Endothelial cell of umbilical vein (primary cell): ENCODE results near the gene C3orf70. TPM values are rescaled to one million over a fixed set of nuclear protein-coding genes. Genes with fewer than 3 reads are reported as not detected.

Source experiments
- BruUV-seq: library from RNA; stranded (reverse); fragments of 400-500 nt; replicated peaks from 2 replicates; lab custom pipeline; 2021; lab: Mats Ljungman, UMichigan
- CTCF ChIA-PET: fragments of 300-600, 350-600 bp; sonication (Branson Sonifier 250); formaldehyde crosslinking; loops from one replicate; lab custom pipeline; 2021; ENCODE audit warnings: antibody characterized with exemption, inconsistent platforms; lab: Charles Lee
- POLR2A ChIA-PET: fragments of 300-600, 350-600 bp; sonication (Branson Sonifier 250); formaldehyde crosslinking; loops from one replicate; lab custom pipeline; 2021; ENCODE audit warnings: antibody characterized with exemption, inconsistent platforms; lab: Charles Lee
- DNase-seq: peaks from one replicate; pipeline ENCODE4 v3.0.0-alpha.2; 2011; ENCODE audit warnings: low read depth, low spot score
- FAIRE-seq: peaks from 2 replicates; lab custom pipeline; 2011; peaks lifted over from hg19 to GRCh38; lab: Jason Lieb, UNC
- H2AFZ ChIP-seq: 2 replicates; pipeline ENCODE4 v1.6.0; 2012; ENCODE audit warnings: low read depth, low read length, control low read depth, inconsistent platforms
- H3K27ac ChIP-seq: 2 replicates; pipeline ENCODE4 v1.5.1; 2011; ENCODE audit warnings: low read depth, mild to moderate bottlenecking, control low read depth, low read length, moderate library complexity; ENCODE audit not compliant: insufficient read depth
- H3K27me3 ChIP-seq, 2 experiments: 2 replicates each; pipeline versions ENCODE4 v1.6.0 to v1.6.1; 2011; ENCODE audit warnings: low read length in 2 of 2, mixed read lengths in 1 of 2; ENCODE audit not compliant: control insufficient read depth in 2 of 2, insufficient read depth in 2 of 2
- H3K36me3 ChIP-seq, 2 experiments: 2 replicates in 1 of 2; 3 replicates in 1 of 2; pipeline ENCODE4 v1.5.1; 2011; ENCODE audit warnings: low read length in 2 of 2, mild to moderate bottlenecking in 1 of 2, moderate library complexity in 1 of 2; ENCODE audit not compliant: control insufficient read depth in 2 of 2, insufficient read depth in 2 of 2; ENCODE audit errors: extremely low read depth in 1 of 2
- H3K4me1 ChIP-seq: 3 replicates; pipeline ENCODE4 v1.5.1; 2011; ENCODE audit warnings: mild to moderate bottlenecking, low read length; ENCODE audit not compliant: control insufficient read depth, insufficient read depth; ENCODE audit errors: extremely low read depth
- H3K4me2 ChIP-seq: 2 replicates; pipeline ENCODE4 v1.6.1; 2011; ENCODE audit warnings: low read length, control low read depth, mixed read lengths; ENCODE audit not compliant: insufficient read depth
- H3K4me3 ChIP-seq, 3 experiments: fragments of 200-600 bp in 1 of 3; sonication (generic), shearing (Covaris generic) in 1 of 3; replicated peaks in 1 of 3; 2 replicates each; pipeline ENCODE4 v1.5.1; 2011 to 2016; ENCODE audit warnings: control low read depth in 3 of 3, low read length in 3 of 3, mild to moderate bottlenecking in 2 of 3, inconsistent platforms in 1 of 3, low read depth in 1 of 3, moderate library complexity in 1 of 3; ENCODE audit not compliant: insufficient read depth in 1 of 3
- H3K79me2 ChIP-seq: 2 replicates; pipeline ENCODE4 v1.6.0; 2012; ENCODE audit warnings: low read length, inconsistent platforms; ENCODE audit not compliant: control insufficient read depth, insufficient read depth
- H3K9ac ChIP-seq: replicated peaks from 2 replicates; pipeline ENCODE3; 2011; ENCODE audit warnings: low read length, control low read depth; ENCODE audit not compliant: insufficient read depth; ENCODE audit errors: extremely low read depth
- H3K9me1 ChIP-seq: replicated peaks from 3 replicates; pipeline ENCODE4 v1.6.0; 2011; ENCODE audit warnings: mild to moderate bottlenecking, low read length; ENCODE audit not compliant: control insufficient read depth, insufficient read depth; ENCODE audit errors: extremely low read depth
- H3K9me3 ChIP-seq: replicated peaks from 2 replicates; pipeline ENCODE4 v1.5.1; 2012; ENCODE audit warnings: low read length, inconsistent platforms; ENCODE audit not compliant: control insufficient read depth, insufficient read depth
- H4K20me1 ChIP-seq: replicated peaks from 2 replicates; pipeline ENCODE3; 2011; ENCODE audit warnings: mild to moderate bottlenecking, low read length; ENCODE audit not compliant: control insufficient read depth, insufficient read depth; ENCODE audit errors: extremely low read depth
- EZH2 ChIP-seq: IDR thresholded peaks from 2 replicates; pipeline ENCODE4 v1.6.1; 2012; ENCODE audit warnings: borderline replicate concordance, low read depth, mild to moderate bottlenecking, moderate library complexity, low read length, inconsistent platforms; ENCODE audit not compliant: severe bottlenecking
- FOS ChIP-seq: IDR thresholded peaks from 2 replicates; pipeline ENCODE4 v1.6.1; 2011; ENCODE audit warnings: mild to moderate bottlenecking, low read length, moderate library complexity, borderline replicate concordance; ENCODE audit not compliant: insufficient read depth
- GATA2 ChIP-seq: IDR thresholded peaks from 2 replicates; pipeline ENCODE4 v1.7.0; 2011; ENCODE audit warnings: low read depth, mild to moderate bottlenecking, moderate library complexity, mixed read lengths, low read length; ENCODE audit not compliant: insufficient read length, insufficient read depth
- JUN ChIP-seq: IDR thresholded peaks from 2 replicates; pipeline ENCODE4 v1.6.1; 2011; ENCODE audit warnings: borderline replicate concordance, low read depth; ENCODE audit not compliant: insufficient read length, insufficient read depth
- MAX ChIP-seq: IDR thresholded peaks from 2 replicates; pipeline ENCODE4 v1.6.1; 2011; ENCODE audit not compliant: insufficient read depth, insufficient read length
- MYC ChIP-seq: IDR thresholded peaks from one replicate; pipeline ENCODE4 v1.6.1; 2011; ENCODE audit warnings: mild to moderate bottlenecking, low read depth, low read length
- POLR2AphosphoS5 ChIP-seq: IDR thresholded peaks from 2 replicates; pipeline ENCODE4 v1.6.1; 2012; ENCODE audit warnings: low read depth, mild to moderate bottlenecking, control low read depth, low read length, moderate library complexity; ENCODE audit not compliant: insufficient read depth
- dilution Hi-C: fragments of 300-500 bp; cut with MboI; formaldehyde crosslinking; loops from one replicate; pipeline ENCODE4 v1.15.0; 2019; ENCODE audit warnings: low sequenced_read_pairs; ENCODE audit not compliant: extremely low pct_ligation_motif_present
- intact Hi-C: fragments of 100-400 bp; cut with micrococcal nuclease; formaldehyde crosslinking; loops from one replicate; pipeline ENCODE4 v1.10.0; 2022
- polyA plus RNA-seq, 4 experiments: library from polyadenylated mRNA; depleted of rRNA in 3 of 4; stranded (reverse) in 3 of 4; unstranded in 1 of 4; fragments of >200 nt; gene quantifications; 2 replicates each; pipeline versions ENCODE4 v1.2.1 to v1.2.3, GENCODE V29; 2011 to 2012; ENCODE audit warnings: missing spikeins in 1 of 4
- total RNA-seq: library from RNA; stranded (reverse); gene quantifications from 2 replicates; pipeline ENCODE4 v1.2.3, GENCODE V29; 2021
- TF ChIP-seq, protein P1 (sequence below), 2 donors: IDR thresholded peaks; 1 replicate in 1 of 2; 2 replicates in 1 of 2; pipeline ENCODE4 v1.5.1; 2011; ENCODE audit warnings: low read length in 2 of 2, mild to moderate bottlenecking in 2 of 2, moderate library complexity in 2 of 2, control low read depth in 1 of 2, inconsistent platforms in 1 of 2, low read depth in 1 of 2; ENCODE audit not compliant: insufficient read depth in 1 of 2; ENCODE audit errors: extremely low read depth in 1 of 2

Gene C3orf70
- total and polyA plus RNA-seq, 2 donors (not counting 3 experiments of a cell fraction or from before 2014, with no cell fraction given): 0.08 to 0.20 TPM

GRCh38 chr3:185164428-185165217 lies 11.8 kb upstream of the C3orf70 start:
- Histone ChIP-seq H4K20me1 (no peaks in the 10 kb centered on the region), H3K9me3 (no peaks in the 10 kb centered on the region), H2AFZ (no peak overlapping the region), H3K4me1 (no peaks in the 10 kb centered on the region), H3K9me1 (no peaks in the 10 kb centered on the region), H3K79me2 (no peaks in the 10 kb centered on the region), H3K27ac (no peak overlapping the region), H3K4me3 (no peak overlapping the region), H3K4me2 (no peak overlapping the region), H3K9ac (no peak overlapping the region), H3K27me3 (peaks cover 3 to 6% of the 10 kb centered on the region in 2 experiments), H3K36me3 (no peaks in the 10 kb centered on the region)
- dilution Hi-C loops (no loop called here), intact Hi-C loops (no loop called here)
- DNase-seq: no peak
- TF ChIP-seq MYC (no peak), JUN (no peak), MAX (no peak), EZH2 (no peak), GATA2 (no peak), POLR2AphosphoS5 (no peak), FOS (no peak)
- TF ChIP-seq, protein P1, sequence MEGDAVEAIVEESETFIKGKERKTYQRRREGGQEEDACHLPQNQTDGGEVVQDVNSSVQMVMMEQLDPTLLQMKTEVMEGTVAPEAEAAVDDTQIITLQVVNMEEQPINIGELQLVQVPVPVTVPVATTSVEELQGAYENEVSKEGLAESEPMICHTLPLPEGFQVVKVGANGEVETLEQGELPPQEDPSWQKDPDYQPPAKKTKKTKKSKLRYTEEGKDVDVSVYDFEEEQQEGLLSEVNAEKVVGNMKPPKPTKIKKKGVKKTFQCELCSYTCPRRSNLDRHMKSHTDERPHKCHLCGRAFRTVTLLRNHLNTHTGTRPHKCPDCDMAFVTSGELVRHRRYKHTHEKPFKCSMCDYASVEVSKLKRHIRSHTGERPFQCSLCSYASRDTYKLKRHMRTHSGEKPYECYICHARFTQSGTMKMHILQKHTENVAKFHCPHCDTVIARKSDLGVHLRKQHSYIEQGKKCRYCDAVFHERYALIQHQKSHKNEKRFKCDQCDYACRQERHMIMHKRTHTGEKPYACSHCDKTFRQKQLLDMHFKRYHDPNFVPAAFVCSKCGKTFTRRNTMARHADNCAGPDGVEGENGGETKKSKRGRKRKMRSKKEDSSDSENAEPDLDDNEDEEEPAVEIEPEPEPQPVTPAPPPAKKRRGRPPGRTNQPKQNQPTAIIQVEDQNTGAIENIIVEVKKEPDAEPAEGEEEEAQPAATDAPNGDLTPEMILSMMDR (IDR thresholded peaks at IDR 0.05; ENCODE audit: extremely low read depth in 1 of 2, insufficient read depth in 1 of 2, low read depth in 1 of 2, low read length in 2 of 2): no peak
- FAIRE-seq: no peak
- ChIA-PET CTCF (interaction anchor here (0.6 to 2.6 kb wide), 6 partner anchors 9 to 144 kb away, joined by 3 to 9 read pairs (median 4); no protein-coding TSS in a partner anchor), POLR2A (no interaction called here)
- no TSS peak for BruUV-seq
